ENCODE results near the gene SRPRA. TPM values are rescaled to one million over a fixed set of nuclear protein-coding genes. Genes with fewer than 3 reads are reported as not detected.

SRPRA gene
- total and polyA plus RNA-seq, 2 donors (not counting 1 experiment from before 2014, with no cell fraction given), result 52.8 to 134 TPM

- Histone ChIP-seq H4K20me1 (ENCODE audit: control insufficient read depth, extremely low read depth, insufficient read depth, low read length) (no peaks in the 10 kb centered on the region), H3K27ac (ENCODE audit: insufficient read depth, low read length) (no peak overlapping the region), H3K4me3 (replicated peaks in 1 of 4; ENCODE audit: control extremely low read depth in 1 of 4, insufficient read depth in 1 of 4, low read depth in 3 of 4, low read length in 4 of 4) (no peak overlapping the region), H3K79me2 (ENCODE audit: control insufficient read depth, insufficient read depth, low read length) (peaks cover 9% of the 10 kb centered on the region), H3K9ac (ENCODE audit: insufficient read depth, low read length) (no peak overlapping the region), H3K27me3 (ENCODE audit: control insufficient read depth, insufficient read depth, low read length) (no peaks in the 10 kb centered on the region), H3K36me3 (ENCODE audit: control insufficient read depth, insufficient read depth, low read length) (no peaks in the 10 kb centered on the region), H3K4me2 (ENCODE audit: extremely low read depth, insufficient read depth, low read length) (no peak overlapping the region), H2AFZ (ENCODE audit: low read length) (no peak overlapping the region), H3K4me1 (ENCODE audit: control insufficient read depth, extremely low read depth, insufficient read depth, low read length) (no peaks in the 10 kb centered on the region), H3K9me3 (ENCODE audit: control insufficient read depth, insufficient read depth, low read depth, low read length) (no peaks in the 10 kb centered on the region)
- DNase-seq (ENCODE audit: low read depth in 2 of 2), result no peak
- TF ChIP-seq CTCF (conservative IDR thresholded peaks at IDR 0.05 in 1 of 2, IDR thresholded peaks at IDR 0.05 in 1 of 2; ENCODE audit: low read depth in 1 of 2, low read length in 2 of 2) (no peak), EZH2 (IDR thresholded peaks at IDR 0.05; ENCODE audit: low read length, missing control alignments) (no peak)
These were observed 43.9 kb downstream of the SRPRA start for GRCh38 chr11:126224647-126225294.

- Histone ChIP-seq H3K27me3 (ENCODE audit: control insufficient read depth, insufficient read depth, low read length) (no peaks in the 10 kb centered on the region), H3K9ac (ENCODE audit: insufficient read depth, low read length) (no peak overlapping the region), H3K4me3 (replicated peaks in 1 of 4; ENCODE audit: control extremely low read depth in 1 of 4, insufficient read depth in 1 of 4, low read depth in 3 of 4, low read length in 4 of 4) (no peak overlapping the region), H3K36me3 (ENCODE audit: control insufficient read depth, insufficient read depth, low read length) (no peaks in the 10 kb centered on the region), H3K4me2 (ENCODE audit: extremely low read depth, insufficient read depth, low read length) (no peak overlapping the region), H3K79me2 (ENCODE audit: control insufficient read depth, insufficient read depth, low read length) (peaks cover 19% of the 10 kb centered on the region), H3K27ac (ENCODE audit: insufficient read depth, low read length) (no peak overlapping the region), H3K4me1 (ENCODE audit: control insufficient read depth, extremely low read depth, insufficient read depth, low read length) (no peaks in the 10 kb centered on the region), H3K9me3 (ENCODE audit: control insufficient read depth, insufficient read depth, low read depth, low read length) (no peaks in the 10 kb centered on the region), H4K20me1 (ENCODE audit: control insufficient read depth, extremely low read depth, insufficient read depth, low read length) (no peaks in the 10 kb centered on the region), H2AFZ (ENCODE audit: low read length) (no peak overlapping the region)
- TF ChIP-seq EZH2 (IDR thresholded peaks at IDR 0.05; ENCODE audit: low read length, missing control alignments) (no peak), CTCF (conservative IDR thresholded peaks at IDR 0.05 in 1 of 2, IDR thresholded peaks at IDR 0.05 in 1 of 2; ENCODE audit: low read depth in 1 of 2, low read length in 2 of 2) (no peak)
- no peak for DNase-seq (ENCODE audit: low read depth in 2 of 2)
These were observed 49.1 kb downstream of the SRPRA start for GRCh38 chr11:126219547-126219946.

GRCh38 chr11:126217491-126217890 lies 51.2 kb downstream of the SRPRA start:
- Histone ChIP-seq H4K20me1 (ENCODE audit: control insufficient read depth, extremely low read depth, insufficient read depth, low read length) (no peaks in the 10 kb centered on the region), H3K79me2 (ENCODE audit: control insufficient read depth, insufficient read depth, low read length) (peaks cover 25% of the 10 kb centered on the region), H3K27me3 (ENCODE audit: control insufficient read depth, insufficient read depth, low read length) (no peaks in the 10 kb centered on the region), H3K4me1 (ENCODE audit: control insufficient read depth, extremely low read depth, insufficient read depth, low read length) (no peaks in the 10 kb centered on the region), H3K4me2 (ENCODE audit: extremely low read depth, insufficient read depth, low read length) (no peak overlapping the region), H3K36me3 (ENCODE audit: control insufficient read depth, insufficient read depth, low read length) (no peaks in the 10 kb centered on the region), H3K9me3 (ENCODE audit: control insufficient read depth, insufficient read depth, low read depth, low read length) (no peaks in the 10 kb centered on the region), H3K9ac (ENCODE audit: insufficient read depth, low read length) (no peak overlapping the region), H3K27ac (ENCODE audit: insufficient read depth, low read length) (no peak overlapping the region), H2AFZ (ENCODE audit: low read length) (no peak overlapping the region), H3K4me3 (replicated peaks in 1 of 4; ENCODE audit: control extremely low read depth in 1 of 4, insufficient read depth in 1 of 4, low read depth in 3 of 4, low read length in 4 of 4) (no peak overlapping the region)
- TF ChIP-seq CTCF (conservative IDR thresholded peaks at IDR 0.05 in 1 of 2, IDR thresholded peaks at IDR 0.05 in 1 of 2; ENCODE audit: low read depth in 1 of 2, low read length in 2 of 2), result no peak
- TF ChIP-seq EZH2 (IDR thresholded peaks at IDR 0.05; ENCODE audit: low read length, missing control alignments), result no peak
- DNase-seq (ENCODE audit: low read depth in 2 of 2), result no peak
